ENCODE data around the gene CDR2. TPM values are rescaled to one million over a fixed set of nuclear protein-coding genes. Genes with fewer than 3 reads are reported as not detected.

The CDR2 gene
- total and polyA plus RNA-seq, 2 of the 13 experiments (the other 11 are each of a cell fraction or from before 2014, with no cell fraction given): 59.0 to 78.9 TPM

GRCh38 chr16:22297114-22297870 is 77.1 kb downstream of the CDR2 start, which contains the start of gene POLR3E (continued):
- peak; percentile 100 for TF ChIP-seq ZNF891 (CRISPR knock-in tag; IDR thresholded peaks at IDR 0.05)
- peak; percentile 99 for TF ChIP-seq MYC (CRISPR knock-in tag; IDR thresholded peaks at IDR 0.05; ENCODE audit: borderline replicate concordance)
- TF ChIP-seq ZNF280B (CRISPR knock-in tag; IDR thresholded peaks at IDR 0.05; ENCODE audit: borderline replicate concordance): peak; percentile 98
- TF ChIP-seq GMEB2 (CRISPR knock-in tag; IDR thresholded peaks at IDR 0.05; ENCODE audit: low read depth): peak; percentile 69; the same call in 1 of the 2 replicates
- peak; percentile 83 for TF ChIP-seq ZNF781 (CRISPR knock-in tag; IDR thresholded peaks at IDR 0.05; ENCODE audit: borderline replicate concordance, not compliant biosample characterization)
- no peak for TF ChIP-seq ISX (CRISPR knock-in tag; conservative IDR thresholded peaks at IDR 0.05)
- peak; percentile 91; the same call in 1 of the 2 replicates for TF ChIP-seq ZBTB39 (CRISPR knock-in tag; IDR thresholded peaks at IDR 0.05)
- peak; percentile 70; the same call in 1 of the 2 replicates for TF ChIP-seq NR2F2 (IDR thresholded peaks at IDR 0.05; ENCODE audit: borderline replicate concordance, low read depth)
- peak; percentile 99 for TF ChIP-seq SP4 (CRISPR knock-in tag; IDR thresholded peaks at IDR 0.05)
- peak; percentile 88; the same call in 1 of the 2 replicates for TF ChIP-seq ZNF333 (CRISPR knock-in tag; IDR thresholded peaks at IDR 0.05; ENCODE audit: borderline replicate concordance)
- peak; percentile 87 for TF ChIP-seq FOXK2 (IDR thresholded peaks at IDR 0.05)
- peak; percentile 68 to 77; a peak in 2 of 4 replicates for TF ChIP-seq MAFK (conservative IDR thresholded peaks at IDR 0.05 in 1 of 2, IDR thresholded peaks at IDR 0.05 in 1 of 2; ENCODE audit: low read length in 2 of 2)
- peak; percentile 97 for TF ChIP-seq ARNT2 (CRISPR knock-in tag; IDR thresholded peaks at IDR 0.05; ENCODE audit: low read depth)
- TF ChIP-seq MEF2D (CRISPR knock-in tag; IDR thresholded peaks at IDR 0.05): peak; percentile 94
- no peak for TF ChIP-seq FOXP1 (IDR thresholded peaks at IDR 0.05)
- TF ChIP-seq FOXP1 (CRISPR knock-in tag; IDR thresholded peaks at IDR 0.05): peak; percentile 81; the same call in 1 of the 2 replicates
- peak; percentile 99 for TF ChIP-seq KLF11 (CRISPR knock-in tag; IDR thresholded peaks at IDR 0.05)
- peak; percentile 82 for TF ChIP-seq LBX2 (CRISPR knock-in tag; IDR thresholded peaks at IDR 0.05; ENCODE audit: borderline replicate concordance)
- peak; percentile 94 for TF ChIP-seq FOXK1 (CRISPR knock-in tag; IDR thresholded peaks at IDR 0.05; ENCODE audit: borderline replicate concordance, low read depth)
- peak; percentile 100 for TF ChIP-seq TBP (CRISPR knock-in tag; IDR thresholded peaks at IDR 0.05)
- TF ChIP-seq KAT2B (IDR thresholded peaks at IDR 0.05; ENCODE audit: borderline replicate concordance, low read depth, low read length): 0 out of 2 replicates have a peak, but pooled peaks have one; percentile 10
- TF ChIP-seq SCMH1 (CRISPR knock-in tag; IDR thresholded peaks at IDR 0.05; ENCODE audit: borderline replicate concordance): no peak
- peak; percentile 95 to 100 for TF ChIP-seq KLF16 (CRISPR knock-in tag; IDR thresholded peaks at IDR 0.05)
- TF ChIP-seq DNMT1 (CRISPR knock-in tag; IDR thresholded peaks at IDR 0.05): peak; percentile 99
- TF ChIP-seq ZMAT3 (CRISPR knock-in tag; conservative IDR thresholded peaks at IDR 0.05): peak; percentile 71

Data from HepG2 (cell line).